Stimulated activated memory B cell treated with anti-CD40 and anti-IgM and Interleukin-4, amounts not matched to agents 10 μg/mL and 1 μg/mL and 100 μg/mL, for 72 hours (primary cell): ENCODE results near the gene SCN4B.
"Not testable (repeated sequence)": the region's sequence is repeated elsewhere in the genome, so short reads cannot be mapped to it uniquely, and the experiment has no call there.

Experiments
- ATAC-seq: fragments of 150-1000 bp; cut with Tn5 transposase; 2 replicates; pipeline ENCODE4 v1.10.0; 2021
- H3K27ac Mint-ChIP-seq: one replicate; pipeline ENCODE4 v1.8.0; 2022; ENCODE audit warnings: mild to moderate bottlenecking, mixed read lengths
- H3K27me3 Mint-ChIP-seq: one replicate; pipeline ENCODE4 v1.8.0; 2022; ENCODE audit warnings: mixed read lengths
- H3K36me3 Mint-ChIP-seq: one replicate; pipeline ENCODE4 v1.8.0; 2022; ENCODE audit warnings: mixed read lengths
- H3K4me1 Mint-ChIP-seq: one replicate; pipeline ENCODE4 v1.8.0; 2022; ENCODE audit warnings: mixed read lengths
- H3K4me3 Mint-ChIP-seq: one replicate; pipeline ENCODE4 v1.8.0; 2022; ENCODE audit warnings: mild to moderate bottlenecking, moderate library complexity, mixed read lengths
- H3K9me3 Mint-ChIP-seq: one replicate; pipeline ENCODE4 v1.8.0; 2022; ENCODE audit warnings: mixed read lengths

The SCN4B gene

GRCh38 chr11:118152552-118153471 is at the start of gene SCN4B:
Gene SCN4B, minus strand, starts transcription at chr11:118152823. Its CDS starts 150 bp downstream, at chr11:118152673.
- peaks cover 94% of the 10 kb centered on the region for H3K27me3 Mint-ChIP-seq
- no peak for ATAC-seq
- H3K27ac Mint-ChIP-seq: no peak within 1 kb of the TSS

GRCh38 chr11:118201966-118202365 is 49.3 kb upstream of the SCN4B start:
- H3K36me3 Mint-ChIP-seq: peaks cover 10% of the 10 kb centered on the region
- ATAC-seq: no peak

More at GRCh38 chr11:118152552-118153471, at the start of gene SCN4B:
- no peaks in the 10 kb centered on the region for H3K9me3 Mint-ChIP-seq
- H3K36me3 Mint-ChIP-seq: no peaks in the 10 kb centered on the region
- peak within 1 kb of the TSS; percentile 56 for H3K4me3 Mint-ChIP-seq
- peaks cover 16% of the 10 kb centered on the region for H3K4me1 Mint-ChIP-seq

GRCh38 chr11:118200901-118201680 is 48.5 kb upstream of the SCN4B start:
- ATAC-seq: peak; percentile 76
- H3K36me3 Mint-ChIP-seq: peaks cover 6% of the 10 kb centered on the region
- no peak overlapping the region for H3K27ac Mint-ChIP-seq

More at GRCh38 chr11:118201966-118202365, 49.3 kb upstream of the SCN4B start:
- Mint-ChIP-seq H3K4me1 (peaks cover 24% of the 10 kb centered on the region), H3K9me3 (peaks cover 3% of the 10 kb centered on the region), H3K27ac (no peak overlapping the region), H3K27me3 (no peaks in the 10 kb centered on the region), H3K4me3 (no peak overlapping the region)

GRCh38 chr11:118200497-118200896 is 47.9 kb upstream of the SCN4B start:
- Mint-ChIP-seq H3K27me3 (no peaks in the 10 kb centered on the region), H3K4me1 (peaks cover 11% of the 10 kb centered on the region), H3K4me3 (no peak overlapping the region), H3K9me3 (no peaks in the 10 kb centered on the region), H3K36me3 (peaks cover under 1% of the 10 kb centered on the region), H3K27ac (no peak overlapping the region)
- ATAC-seq: peak; percentile 21

More at GRCh38 chr11:118200901-118201680, 48.5 kb upstream of the SCN4B start:
- H3K4me3 Mint-ChIP-seq: no peak overlapping the region
- H3K4me1 Mint-ChIP-seq: peaks cover 16% of the 10 kb centered on the region
- H3K9me3 Mint-ChIP-seq: peaks cover 2% of the 10 kb centered on the region
- H3K27me3 Mint-ChIP-seq: no peaks in the 10 kb centered on the region

GRCh38 chr11:118199135-118199534 is 46.5 kb upstream of the SCN4B start:
- Mint-ChIP-seq H3K4me1 (peaks cover 13% of the 10 kb centered on the region), H3K9me3 (no peaks in the 10 kb centered on the region), H3K27me3 (no peaks in the 10 kb centered on the region), H3K4me3 (no peak overlapping the region), H3K36me3 (peaks cover 1% of the 10 kb centered on the region), H3K27ac (peak overlapping the region; percentile 60)
- ATAC-seq: no peak

- Mint-ChIP-seq H3K4me3 (no peak overlapping the region), H3K36me3 (peaks cover 8% of the 10 kb centered on the region), H3K27ac (peak overlapping the region; percentile 60), H3K9me3 (peaks cover 3% of the 10 kb centered on the region), H3K4me1 (peaks cover 16% of the 10 kb centered on the region), H3K27me3 (no peaks in the 10 kb centered on the region)
- peak; percentile 80 for ATAC-seq
Measured at GRCh38 chr11:118198370-118198769, 45.7 kb upstream of the SCN4B start.

GRCh38 chr11:118194835-118195627 is 42.4 kb upstream of the SCN4B start:
- Mint-ChIP-seq H3K27me3 (peaks cover 14% of the 10 kb centered on the region), H3K4me1 (peaks cover 24% of the 10 kb centered on the region), H3K4me3 (no peak overlapping the region), H3K27ac (no peak overlapping the region), H3K36me3 (peaks cover 18% of the 10 kb centered on the region), H3K9me3 (peaks cover 15% of the 10 kb centered on the region)
- no peak for ATAC-seq

GRCh38 chr11:118193910-118194566 is 41.4 kb upstream of the SCN4B start:
- H3K27me3 Mint-ChIP-seq: peaks cover 24% of the 10 kb centered on the region
- H3K9me3 Mint-ChIP-seq: peaks cover 15% of the 10 kb centered on the region
- peaks cover 24% of the 10 kb centered on the region for H3K4me1 Mint-ChIP-seq
- peak overlapping the region; percentile 42 for H3K27ac Mint-ChIP-seq
- peaks cover 18% of the 10 kb centered on the region for H3K36me3 Mint-ChIP-seq
- no peak overlapping the region for H3K4me3 Mint-ChIP-seq
- peak; percentile 24 for ATAC-seq

- H3K4me3 Mint-ChIP-seq, H3K27ac Mint-ChIP-seq, ATAC-seq: not testable (repeated sequence)
- Mint-ChIP-seq H3K4me1 (peaks cover 13% of the 10 kb centered on the region), H3K36me3 (peaks cover 18% of the 10 kb centered on the region), H3K9me3 (peaks cover 17% of the 10 kb centered on the region), H3K27me3 (peaks cover 35% of the 10 kb centered on the region)
Measured at GRCh38 chr11:118192817-118193216, 40.2 kb upstream of the SCN4B start.

GRCh38 chr11:118190942-118191506 is 38.4 kb upstream of the SCN4B start:
- H3K27me3 Mint-ChIP-seq: peaks cover 46% of the 10 kb centered on the region
- H3K4me3 Mint-ChIP-seq, ATAC-seq, H3K27ac Mint-ChIP-seq: not testable (repeated sequence)
- H3K4me1 Mint-ChIP-seq: peaks cover 20% of the 10 kb centered on the region
- H3K9me3 Mint-ChIP-seq: peaks cover 17% of the 10 kb centered on the region
- peaks cover 18% of the 10 kb centered on the region for H3K36me3 Mint-ChIP-seq

GRCh38 chr11:118186346-118187107 is 33.9 kb upstream of the SCN4B start:
- Mint-ChIP-seq H3K27ac (no peak overlapping the region), H3K4me3 (no peak overlapping the region), H3K9me3 (peaks cover 8% of the 10 kb centered on the region), H3K36me3 (no peaks in the 10 kb centered on the region), H3K4me1 (peaks cover 7% of the 10 kb centered on the region), H3K27me3 (peaks cover 55% of the 10 kb centered on the region)
- ATAC-seq: no peak

GRCh38 chr11:118184784-118185579 is 32.4 kb upstream of the SCN4B start:
- no peak overlapping the region for H3K4me3 Mint-ChIP-seq
- ATAC-seq: peak; percentile 66
- no peak overlapping the region for H3K27ac Mint-ChIP-seq
- peaks cover 7% of the 10 kb centered on the region for H3K4me1 Mint-ChIP-seq
- no peaks in the 10 kb centered on the region for H3K36me3 Mint-ChIP-seq
- H3K27me3 Mint-ChIP-seq: peaks cover 53% of the 10 kb centered on the region
- peaks cover 4% of the 10 kb centered on the region for H3K9me3 Mint-ChIP-seq

GRCh38 chr11:118183691-118184090 is 31.1 kb upstream of the SCN4B start:
- not testable (repeated sequence) for H3K4me3 Mint-ChIP-seq, H3K27ac Mint-ChIP-seq, ATAC-seq, H3K36me3 Mint-ChIP-seq, H3K4me1 Mint-ChIP-seq, H3K9me3 Mint-ChIP-seq
- peaks cover 53% of the 10 kb centered on the region for H3K27me3 Mint-ChIP-seq
